ENCODE data around the gene BCAS3. TPM values are rescaled to one million over a fixed set of nuclear protein-coding genes. Genes with fewer than 3 reads are reported as not detected.

BCAS3 gene
- total and polyA plus RNA-seq, 4 donors: 5.8 to 24.6 (median 10.1) TPM

DNA sequence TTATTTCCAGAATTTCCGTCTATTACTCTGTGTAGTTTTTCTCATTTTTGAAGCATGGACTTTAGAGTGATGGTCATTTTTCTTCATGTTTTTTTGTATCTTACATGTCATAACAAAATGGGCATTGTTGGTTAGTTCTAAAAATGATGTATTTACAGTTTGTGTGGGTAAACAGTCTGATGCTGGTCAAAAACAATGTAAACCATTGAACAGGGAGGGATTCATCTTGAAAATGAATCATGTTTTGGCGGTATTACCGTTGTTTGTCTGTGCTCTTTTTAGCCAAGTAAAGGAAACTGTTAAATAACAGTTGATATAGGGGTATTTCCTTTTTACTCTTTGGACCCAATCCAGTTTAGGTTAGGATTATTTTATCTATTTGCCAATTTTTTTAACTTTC is 315.8 kb downstream of the BCAS3 start:
- H3K9me3 ChIP-seq (ENCODE audit: control insufficient read depth in 4 of 4, low read length in 3 of 4): no peaks in the 10 kb centered on the region
- WGBS: 76% methylated on average over 3 of the region's 3 CpGs
- TF ChIP-seq RXRA (IDR thresholded peaks at IDR 0.05) (no peak), JUND (IDR thresholded peaks at IDR 0.05) (no peak), ZBTB33 (IDR thresholded peaks at IDR 0.05) (no peak), ATF3 (IDR thresholded peaks at IDR 0.05) (no peak), HNF4G (IDR thresholded peaks at IDR 0.05) (no peak), HNF4A (conservative IDR thresholded peaks at IDR 0.05) (no peak), REST (IDR thresholded peaks at IDR 0.05) (no peak), RAD21 (IDR thresholded peaks at IDR 0.05) (no peak)
- TF ChIP-seq, protein P1, sequence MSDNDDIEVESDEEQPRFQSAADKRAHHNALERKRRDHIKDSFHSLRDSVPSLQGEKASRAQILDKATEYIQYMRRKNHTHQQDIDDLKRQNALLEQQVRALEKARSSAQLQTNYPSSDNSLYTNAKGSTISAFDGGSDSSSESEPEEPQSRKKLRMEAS (IDR thresholded peaks at IDR 0.05): no peak
- DNase-seq (ENCODE audit: low spot score): no peak
- H3K4me3 ChIP-seq (ENCODE audit: low read depth in 1 of 3, low read length in 3 of 3): no peak overlapping the region
- no peaks in the 10 kb centered on the region for H3K27me3 ChIP-seq (ENCODE audit: control insufficient read depth in 4 of 4, insufficient read depth in 4 of 4, low read length in 3 of 4)
- H3K9ac ChIP-seq (ENCODE audit: low read depth in 1 of 2, low read length in 2 of 2): no peak overlapping the region
- peaks cover 0 to 3% (median 0%) of the 10 kb centered on the region in 4 donors for H3K36me3 ChIP-seq (ENCODE audit: control insufficient read depth in 4 of 4, insufficient read depth in 3 of 4, low read depth in 1 of 4, low read length in 3 of 4)
- no peak overlapping the region for H3K27ac ChIP-seq (ENCODE audit: low read depth in 1 of 2, low read length in 2 of 2)
- no peaks in the 10 kb centered on the region for H3K4me1 ChIP-seq (ENCODE audit: control insufficient read depth in 4 of 4, insufficient read depth in 4 of 4, low read length in 3 of 4)

DNA sequence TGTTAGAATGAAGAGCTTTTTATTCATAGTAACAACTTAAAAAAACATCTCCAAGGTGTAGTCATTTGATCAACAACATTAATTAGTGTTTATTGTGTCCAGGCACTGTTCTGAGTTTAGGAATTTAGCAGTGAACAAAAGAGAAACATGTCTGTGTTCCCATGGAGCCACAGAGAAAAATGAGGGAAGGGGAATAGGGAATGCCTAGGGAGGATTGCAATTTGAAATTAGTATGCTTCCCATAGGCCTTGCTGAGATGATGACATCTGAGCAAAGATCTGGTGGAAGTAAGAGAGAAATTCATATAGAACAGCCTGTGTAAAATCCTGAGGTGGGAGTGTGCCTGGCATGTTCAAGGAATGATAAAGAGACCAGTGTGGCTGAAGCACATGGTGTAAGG is 318.0 kb downstream of the BCAS3 start:
- Histone ChIP-seq H3K4me1 (ENCODE audit: control insufficient read depth in 4 of 4, insufficient read depth in 4 of 4, low read length in 3 of 4) (no peaks in the 10 kb centered on the region), H3K9me3 (ENCODE audit: control insufficient read depth in 4 of 4, low read length in 3 of 4) (no peaks in the 10 kb centered on the region), H3K36me3 (ENCODE audit: control insufficient read depth in 4 of 4, insufficient read depth in 3 of 4, low read depth in 1 of 4, low read length in 3 of 4) (peaks cover 0 to 3% (median 0%) of the 10 kb centered on the region in 4 donors), H3K27me3 (ENCODE audit: control insufficient read depth in 4 of 4, insufficient read depth in 4 of 4, low read length in 3 of 4) (no peaks in the 10 kb centered on the region), H3K9ac (ENCODE audit: low read depth in 1 of 2, low read length in 2 of 2) (no peak overlapping the region), H3K4me3 (ENCODE audit: low read depth in 1 of 3, low read length in 3 of 3) (no peak overlapping the region), H3K27ac (ENCODE audit: low read depth in 1 of 2, low read length in 2 of 2) (no peak overlapping the region)
- no peak for DNase-seq (ENCODE audit: low spot score)
- TF ChIP-seq ATF3 (IDR thresholded peaks at IDR 0.05): no peak
- no peak for TF ChIP-seq HNF4G (IDR thresholded peaks at IDR 0.05)
- no peak for TF ChIP-seq RXRA (IDR thresholded peaks at IDR 0.05)
- no peak for TF ChIP-seq ZBTB33 (IDR thresholded peaks at IDR 0.05)
- TF ChIP-seq FOXA1 (IDR thresholded peaks at IDR 0.05): no peak
- TF ChIP-seq FOXA2 (IDR thresholded peaks at IDR 0.05): no peak
- no peak for TF ChIP-seq RAD21 (IDR thresholded peaks at IDR 0.05)
- TF ChIP-seq EGR1 (IDR thresholded peaks at IDR 0.05; ENCODE audit: low read depth in 2 of 2): no peak
- TF ChIP-seq JUND (IDR thresholded peaks at IDR 0.05): no peak
- TF ChIP-seq TAF1 (conservative IDR thresholded peaks at IDR 0.05): no peak
- TF ChIP-seq REST (IDR thresholded peaks at IDR 0.05): no peak
- no peak for TF ChIP-seq YY1 (IDR thresholded peaks at IDR 0.05)
- no peak for TF ChIP-seq NR2F2 (IDR thresholded peaks at IDR 0.05)
- TF ChIP-seq, protein P2, sequence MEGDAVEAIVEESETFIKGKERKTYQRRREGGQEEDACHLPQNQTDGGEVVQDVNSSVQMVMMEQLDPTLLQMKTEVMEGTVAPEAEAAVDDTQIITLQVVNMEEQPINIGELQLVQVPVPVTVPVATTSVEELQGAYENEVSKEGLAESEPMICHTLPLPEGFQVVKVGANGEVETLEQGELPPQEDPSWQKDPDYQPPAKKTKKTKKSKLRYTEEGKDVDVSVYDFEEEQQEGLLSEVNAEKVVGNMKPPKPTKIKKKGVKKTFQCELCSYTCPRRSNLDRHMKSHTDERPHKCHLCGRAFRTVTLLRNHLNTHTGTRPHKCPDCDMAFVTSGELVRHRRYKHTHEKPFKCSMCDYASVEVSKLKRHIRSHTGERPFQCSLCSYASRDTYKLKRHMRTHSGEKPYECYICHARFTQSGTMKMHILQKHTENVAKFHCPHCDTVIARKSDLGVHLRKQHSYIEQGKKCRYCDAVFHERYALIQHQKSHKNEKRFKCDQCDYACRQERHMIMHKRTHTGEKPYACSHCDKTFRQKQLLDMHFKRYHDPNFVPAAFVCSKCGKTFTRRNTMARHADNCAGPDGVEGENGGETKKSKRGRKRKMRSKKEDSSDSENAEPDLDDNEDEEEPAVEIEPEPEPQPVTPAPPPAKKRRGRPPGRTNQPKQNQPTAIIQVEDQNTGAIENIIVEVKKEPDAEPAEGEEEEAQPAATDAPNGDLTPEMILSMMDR (IDR thresholded peaks at IDR 0.05; ENCODE audit: low read depth, low read length, missing input control): no peak
- TF ChIP-seq, protein P1 (IDR thresholded peaks at IDR 0.05): no peak
- no peak for TF ChIP-seq HNF4A (conservative IDR thresholded peaks at IDR 0.05)
- TF ChIP-seq SP1 (IDR thresholded peaks at IDR 0.05): no peak
